Activated CD8-positive, alpha-beta memory T cell treated with anti-CD3 and anti-CD28 coated beads for 48 hours (primary cell): Measurements from ENCODE around the gene TFDP3.

ENCODE experiments used
- DNase-seq, 3 experiments: peaks; one replicate each; pipeline ENCODE4 v3.0.0-alpha.2; 2020; ENCODE audit warnings: low read depth in 2 of 3, low spot score in 2 of 3

TFDP3 gene

DNA sequence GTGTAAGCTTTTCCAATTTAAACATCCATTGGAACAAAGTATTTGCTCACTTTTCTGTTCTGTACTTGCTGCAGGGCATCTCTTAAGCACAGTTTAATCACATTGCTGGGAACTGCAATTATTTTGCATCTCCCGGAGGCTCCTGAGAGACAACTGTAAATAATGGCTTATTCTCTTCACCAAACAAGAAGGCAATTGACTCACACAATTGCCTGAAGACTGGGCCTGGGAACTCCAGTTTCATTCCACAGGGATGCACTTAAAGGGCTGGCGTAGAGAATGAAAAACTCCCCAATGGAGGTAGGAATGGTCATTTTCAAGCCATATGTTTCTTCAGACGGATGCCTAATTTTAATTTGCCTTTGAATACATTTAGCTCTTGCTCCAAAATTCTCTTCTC, 29.5 kb downstream of the TFDP3 start:
- DNase-seq = no peak

DNA sequence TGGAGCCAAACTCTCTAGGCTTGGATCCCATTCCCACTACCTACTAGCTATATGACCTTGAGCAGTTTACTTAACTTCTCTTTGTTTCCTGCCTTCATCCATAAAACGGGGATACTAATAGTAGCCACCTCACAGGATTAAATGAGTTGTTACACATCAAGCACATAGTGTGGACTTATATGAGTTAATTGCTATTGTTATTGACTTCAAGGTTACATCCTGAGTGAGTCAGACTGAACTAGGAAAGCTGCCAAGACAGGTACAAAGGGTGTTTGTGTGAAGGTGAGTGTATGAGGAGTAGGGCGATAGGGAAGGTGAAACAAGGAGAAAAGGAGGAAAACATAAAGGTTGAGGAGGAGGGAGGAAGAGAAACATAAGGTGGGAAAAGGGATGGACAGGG, 32.2 kb downstream of the TFDP3 start:
- DNase-seq = no peak

DNA sequence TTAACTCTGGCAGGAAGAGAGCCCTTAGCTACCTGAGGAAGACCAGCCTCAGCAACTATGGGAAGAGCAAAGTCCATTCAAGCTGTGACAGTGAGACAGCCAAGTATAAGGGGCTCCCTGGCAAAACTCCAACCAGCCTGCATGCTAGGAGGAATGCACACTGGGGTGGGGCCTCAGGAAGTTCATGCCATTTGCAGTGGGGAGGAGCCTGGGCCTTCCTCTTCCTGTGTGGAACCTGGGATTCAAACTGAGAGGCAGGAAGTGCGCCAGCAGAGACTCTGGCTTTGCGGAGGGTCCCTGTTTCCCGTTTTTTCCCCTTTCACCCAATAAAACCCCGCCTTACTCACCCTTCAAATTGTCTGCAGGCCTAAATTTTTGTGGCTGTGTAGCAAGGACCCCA, 33.0 kb downstream of the TFDP3 start:
- DNase-seq = no peak

DNA sequence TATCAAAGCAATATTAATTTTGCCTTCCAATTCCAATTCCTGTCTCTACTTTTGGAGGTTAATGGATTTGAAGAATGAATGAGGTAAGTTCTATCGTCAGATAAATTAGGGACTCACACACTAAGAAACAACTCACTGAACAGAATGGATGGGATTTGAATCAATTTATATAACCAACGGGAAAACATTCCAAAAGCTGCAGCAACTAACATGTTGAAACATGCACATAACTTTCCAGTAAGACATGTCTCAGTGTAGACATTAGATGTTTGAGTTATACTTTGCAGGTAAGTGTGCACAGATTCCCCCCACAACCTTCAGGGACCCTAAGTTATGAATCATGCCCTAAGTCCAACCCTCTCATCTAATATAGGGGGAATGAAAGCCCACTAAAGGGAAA, 34.3 kb downstream of the TFDP3 start:
- DNase-seq = no peak

DNA sequence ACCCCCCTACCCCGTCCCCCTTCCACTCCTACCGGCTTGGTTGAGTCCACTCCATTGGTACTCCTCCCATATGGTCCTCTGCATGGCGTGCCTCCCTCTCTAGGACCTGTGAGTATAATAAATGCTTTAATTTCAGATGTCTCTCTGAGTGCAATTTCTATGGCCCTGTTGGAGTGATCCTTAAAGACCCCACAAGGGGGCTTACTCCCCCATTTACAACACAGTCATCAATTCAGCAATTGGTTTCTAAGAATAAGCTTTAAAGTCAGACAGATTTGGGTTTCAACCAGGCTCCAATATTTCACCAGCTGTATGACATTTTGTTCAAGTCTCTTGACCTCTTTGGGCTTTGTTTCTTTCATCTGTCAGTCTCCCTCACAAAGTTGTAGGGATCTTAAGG, 38.7 kb downstream of the TFDP3 start:
- no peak for DNase-seq

DNA sequence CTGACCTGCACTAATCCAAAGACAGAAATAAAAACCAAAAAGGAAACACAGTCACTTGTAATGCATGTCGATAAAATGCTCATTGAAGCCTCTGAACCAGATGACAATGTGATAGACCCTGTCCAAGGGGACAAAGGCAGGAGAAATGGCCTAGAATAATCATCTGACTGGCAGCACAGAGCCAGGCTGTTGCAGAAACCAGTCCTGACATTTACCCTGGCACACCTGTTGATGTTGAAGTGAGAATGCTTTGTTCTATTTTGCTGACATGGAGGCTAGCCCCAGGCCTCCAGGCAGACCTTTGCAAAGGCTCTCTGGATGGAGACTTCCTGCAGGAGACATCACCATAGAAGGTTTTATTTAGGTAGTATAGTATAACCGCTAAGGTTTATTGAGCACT, 41.0 kb downstream of the TFDP3 start:
- DNase-seq = no peak

DNA sequence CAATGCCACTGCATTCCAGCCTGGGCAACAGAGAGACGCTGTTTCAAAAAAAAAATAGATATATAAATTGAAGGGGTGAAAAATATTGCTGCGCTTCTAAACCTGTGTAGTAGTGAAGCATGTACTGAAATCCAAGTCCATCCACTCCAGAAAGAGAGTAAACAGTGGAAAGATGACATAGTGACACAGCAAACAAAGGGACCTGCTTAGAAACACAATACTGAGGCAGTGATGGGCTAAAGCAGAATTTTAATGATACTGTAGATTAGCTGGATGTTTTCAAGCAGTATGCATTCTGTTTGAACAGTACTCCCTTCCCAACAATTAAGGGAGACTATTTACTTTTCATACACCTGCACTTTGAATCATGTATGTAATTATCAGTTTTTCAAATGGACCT, 42.5 kb downstream of the TFDP3 start:
- no peak for DNase-seq

DNA sequence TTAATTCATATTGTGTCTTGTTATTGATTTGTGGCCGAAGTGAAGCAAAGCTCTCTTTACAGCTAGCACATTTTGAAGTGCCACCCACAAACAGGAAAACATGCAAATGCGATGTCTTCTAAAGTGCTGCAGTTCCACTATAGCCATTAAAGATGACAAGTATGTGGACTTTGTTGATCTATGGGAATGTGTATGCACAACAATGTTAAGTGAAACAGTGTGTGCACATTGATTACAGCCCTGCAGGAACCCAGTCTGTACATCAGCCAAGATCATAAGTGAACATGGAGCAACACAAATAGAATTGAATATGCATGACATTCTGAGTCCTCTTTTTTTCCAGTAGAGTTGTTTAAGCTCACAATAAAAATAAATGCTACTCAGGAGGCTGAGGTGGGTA, 43.0 kb downstream of the TFDP3 start:
- no peak for DNase-seq

DNA sequence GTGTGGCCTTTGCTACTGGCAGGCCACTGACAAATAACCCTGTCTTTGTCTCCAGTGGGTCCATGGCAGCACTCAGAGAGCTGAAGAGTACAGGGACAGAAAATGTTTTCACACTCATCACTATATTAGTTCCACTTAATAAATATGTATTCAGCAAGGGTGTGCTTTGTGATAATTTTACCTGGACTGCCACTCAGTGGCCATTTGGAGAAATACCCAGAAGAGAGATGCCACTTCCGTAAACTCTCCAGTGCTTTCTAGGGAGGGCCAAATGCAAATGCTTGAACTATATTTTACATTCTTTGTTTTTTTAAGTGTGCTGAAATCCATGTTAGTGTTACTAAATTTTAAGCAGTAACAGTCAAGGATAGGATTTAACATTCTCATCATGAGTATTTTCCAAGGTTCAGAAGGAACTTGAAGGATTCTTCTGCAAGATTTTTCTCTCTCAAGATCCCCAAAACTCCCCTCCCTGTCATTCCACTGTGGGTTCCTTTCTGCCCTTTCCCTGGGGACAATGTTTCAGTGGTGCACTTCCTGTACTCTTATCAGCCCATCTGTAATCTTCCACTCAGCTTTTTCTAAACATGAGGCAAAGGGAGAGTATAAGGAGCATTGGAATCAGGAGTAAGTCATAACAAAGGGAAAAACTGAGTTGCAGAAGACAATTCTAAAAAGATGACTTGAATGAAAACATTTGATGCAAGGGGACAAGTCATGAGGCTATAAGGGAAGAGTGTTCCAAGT, 46.0 kb downstream of the TFDP3 start:
- no peak for DNase-seq
